CD14-positive monocyte (primary cell): ENCODE results near the gene TSPEAR. TPM values are rescaled to one million over a fixed set of nuclear protein-coding genes. Genes with fewer than 3 reads are reported as not detected.

Experiments used
- DNase-seq, 3 donors: peaks; one replicate each; pipeline ENCODE4 v3.0.0-alpha.2; 2011 to 2022
- H2AFZ ChIP-seq: 2 replicates; pipeline ENCODE4 v1.6.0; 2012; ENCODE audit warnings: mild to moderate bottlenecking, low read depth, low read length, inconsistent platforms; ENCODE audit not compliant: insufficient read depth, poor library complexity, severe bottlenecking
- H3K27ac ChIP-seq, 2 donors: 1 replicate in 1 of 2; 2 replicates in 1 of 2; pipeline ENCODE4 v1.5.1; 2012 to 2013; ENCODE audit warnings: low read length in 2 of 2, control low read depth in 1 of 2, inconsistent platforms in 1 of 2, low read depth in 1 of 2, mild to moderate bottlenecking in 1 of 2
- H3K27me3 ChIP-seq, 2 donors: one replicate each; pipeline versions ENCODE4 v1.6.0 to v1.6.1; 2011 to 2013; ENCODE audit warnings: low read length in 2 of 2; ENCODE audit not compliant: control insufficient read depth in 2 of 2, insufficient read depth in 2 of 2
- H3K36me3 ChIP-seq, 2 donors: replicated peaks in 1 of 2; 1 replicate in 1 of 2; 2 replicates in 1 of 2; pipeline versions ENCODE4 v1.5.1 to v1.6.1; 2012 to 2013; ENCODE audit warnings: low read length in 2 of 2, control low read depth in 1 of 2, inconsistent platforms in 1 of 2, mild to moderate bottlenecking in 1 of 2; ENCODE audit not compliant: insufficient read depth in 2 of 2, control insufficient read depth in 1 of 2
- H3K4me1 ChIP-seq, 2 donors: 1 replicate in 1 of 2; 2 replicates in 1 of 2; pipeline versions ENCODE4 v1.5.1 to v1.6.1; 2012 to 2013; ENCODE audit warnings: low read length in 2 of 2, control low read depth in 1 of 2, inconsistent platforms in 1 of 2, mild to moderate bottlenecking in 1 of 2, moderate library complexity in 1 of 2; ENCODE audit not compliant: insufficient read depth in 2 of 2, control insufficient read depth in 1 of 2
- H3K4me2 ChIP-seq: replicated peaks from 2 replicates; pipeline ENCODE3; 2012; ENCODE audit warnings: low read length, moderate library complexity, mild to moderate bottlenecking; ENCODE audit not compliant: poor library complexity, severe bottlenecking; ENCODE audit errors: extremely low read depth
- H3K4me3 ChIP-seq, 3 experiments: fragments of 200-600 bp in 1 of 3; sonication (generic) in 1 of 3; replicated peaks in 1 of 3; 1 replicate in 2 of 3; 2 replicates in 1 of 3; pipeline ENCODE4 v1.5.1; 2011 to 2013; ENCODE audit warnings: low read length in 3 of 3, mild to moderate bottlenecking in 3 of 3, control low read depth in 2 of 3, low read depth in 2 of 3, inconsistent platforms in 1 of 3, moderate library complexity in 1 of 3
- H3K79me2 ChIP-seq: 2 replicates; pipeline ENCODE4 v1.6.0; 2012; ENCODE audit warnings: mild to moderate bottlenecking, control low read depth, inconsistent platforms, low read length, moderate library complexity; ENCODE audit not compliant: insufficient read depth
- H3K9ac ChIP-seq: 2 replicates; pipeline ENCODE4 v1.6.0; 2017; ENCODE audit warnings: low read length, mild to moderate bottlenecking; ENCODE audit not compliant: insufficient read depth, poor library complexity, severe bottlenecking
- H3K9me3 ChIP-seq, 2 donors: replicated peaks in 1 of 2; 1 replicate in 1 of 2; 2 replicates in 1 of 2; pipeline versions ENCODE4 v1.5.1 to v1.6.1; 2012 to 2013; ENCODE audit warnings: low read length in 2 of 2, control low read depth in 1 of 2; ENCODE audit not compliant: control insufficient read depth in 1 of 2, insufficient read depth in 1 of 2
- H4K20me1 ChIP-seq: 2 replicates; pipeline ENCODE4 v1.6.0; 2012; ENCODE audit warnings: mild to moderate bottlenecking, low read length, control low read depth, moderate library complexity; ENCODE audit not compliant: insufficient read depth
- H3K27ac Mint-ChIP-seq, 7 donors: one replicate each; pipeline ENCODE4 v1.8.0; 2020; ENCODE audit warnings: mild to moderate bottlenecking in 7 of 7, mixed read lengths in 7 of 7, moderate library complexity in 6 of 7, inconsistent platforms in 2 of 7
- H3K27me3 Mint-ChIP-seq, 3 donors: one replicate each; pipeline ENCODE4 v1.8.0; 2021 to 2022; ENCODE audit warnings: low read depth in 3 of 3, mild to moderate bottlenecking in 3 of 3, mixed read lengths in 3 of 3, moderate library complexity in 3 of 3, inconsistent platforms in 1 of 3
- H3K36me3 Mint-ChIP-seq, 2 donors: one replicate each; pipeline ENCODE4 v1.8.0; 2020; ENCODE audit warnings: mixed read lengths in 2 of 2, inconsistent platforms in 1 of 2, mild to moderate bottlenecking in 1 of 2
- H3K4me1 Mint-ChIP-seq: one replicate; pipeline ENCODE4 v1.8.0; 2020; ENCODE audit warnings: mild to moderate bottlenecking, mixed read lengths
- H3K4me3 Mint-ChIP-seq, 2 donors: one replicate each; pipeline ENCODE4 v1.8.0; 2020; ENCODE audit warnings: mild to moderate bottlenecking in 2 of 2, mixed read lengths in 2 of 2, moderate library complexity in 1 of 2
- H3K9me3 Mint-ChIP-seq, 7 donors: one replicate each; pipeline ENCODE4 v1.8.0; 2020 to 2022; ENCODE audit warnings: mixed read lengths in 7 of 7, mild to moderate bottlenecking in 6 of 7, moderate library complexity in 6 of 7, inconsistent platforms in 2 of 7
- WGBS: methylation state at CpG from one replicate; pipeline ENCODE4 v1.1.5; 2013; ENCODE audit warnings: missing lambda C conversion rate; ENCODE audit not compliant: insufficient coverage; 5-methylcytosine and 5-hydroxymethylcytosine counted together
- intact Hi-C, 2 donors: fragments of 100-400 bp; cut with micrococcal nuclease; formaldehyde crosslinking; loops; one replicate each; pipeline versions ENCODE4 v1.15.0 to v1.15.1; 2023
- polyA plus RNA-seq, 3 donors: library from polyadenylated mRNA; depleted of rRNA in 1 of 3; unstranded in 2 of 3; stranded (reverse) in 1 of 3; fragments of 300-500 nt in 2 of 3; fragments of >200 nt in 1 of 3; fragmentation: Illumina TruSeq in 2 of 3; gene quantifications; 1 replicate in 2 of 3; 2 replicates in 1 of 3; pipeline ENCODE4 v1.2.3, GENCODE V29; 2012 to 2021
- TF ChIP-seq, protein P1 (sequence below): fragments of 200-600 bp; IDR thresholded peaks from one replicate; pipeline ENCODE4 v1.8.0; 2022; ENCODE audit warnings: antibody characterized with exemption, mild to moderate bottlenecking

The TSPEAR gene
- polyA plus RNA-seq, 3 donors, result not detected

DNA sequence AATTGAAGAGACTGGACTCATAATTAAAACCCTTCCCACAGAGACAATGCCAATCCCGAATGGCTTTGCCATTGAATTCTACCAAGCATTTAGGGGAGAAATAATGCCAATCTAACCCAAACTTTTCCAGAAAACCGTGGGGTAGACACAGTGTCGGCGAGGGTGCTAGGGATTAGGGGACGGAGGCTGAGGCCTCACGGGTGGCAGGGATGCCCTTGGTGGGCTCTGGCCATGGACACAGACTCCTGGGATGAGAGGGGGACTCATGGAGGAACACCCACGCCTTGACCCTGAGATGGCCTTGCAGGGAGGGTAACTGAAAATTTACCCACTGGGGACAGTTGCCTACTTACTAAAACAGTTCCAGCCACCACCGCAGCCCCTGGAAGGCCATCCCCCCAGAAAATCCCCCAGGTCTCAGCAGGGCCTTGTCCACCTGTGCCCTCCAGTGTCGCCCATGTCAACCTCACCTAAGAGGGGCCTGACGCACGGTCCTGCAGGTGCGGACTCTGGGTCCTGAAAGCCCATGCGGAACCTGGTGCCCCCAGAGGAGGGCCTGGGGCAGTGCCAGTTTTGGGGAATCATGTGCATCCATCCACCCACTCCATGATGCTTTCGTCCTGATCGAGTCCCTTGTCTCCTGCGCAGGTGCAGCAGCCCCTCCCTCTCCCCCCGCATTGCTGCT, 132.9 kb downstream of the TSPEAR start:
- intact Hi-C loops, result no loop called here
- Mint-ChIP-seq H3K4me1 (no peaks in the 10 kb centered on the region), H3K27me3 (peaks cover 10 to 39% (median 18%) of the 10 kb centered on the region in 3 donors), H3K4me3 (no peak overlapping the region), H3K27ac (no peak overlapping the region), H3K36me3 (no peaks in the 10 kb centered on the region), H3K9me3 (peaks cover 21 to 64% (median 50%) of the 10 kb centered on the region in 7 donors)
- TF ChIP-seq, protein P1, sequence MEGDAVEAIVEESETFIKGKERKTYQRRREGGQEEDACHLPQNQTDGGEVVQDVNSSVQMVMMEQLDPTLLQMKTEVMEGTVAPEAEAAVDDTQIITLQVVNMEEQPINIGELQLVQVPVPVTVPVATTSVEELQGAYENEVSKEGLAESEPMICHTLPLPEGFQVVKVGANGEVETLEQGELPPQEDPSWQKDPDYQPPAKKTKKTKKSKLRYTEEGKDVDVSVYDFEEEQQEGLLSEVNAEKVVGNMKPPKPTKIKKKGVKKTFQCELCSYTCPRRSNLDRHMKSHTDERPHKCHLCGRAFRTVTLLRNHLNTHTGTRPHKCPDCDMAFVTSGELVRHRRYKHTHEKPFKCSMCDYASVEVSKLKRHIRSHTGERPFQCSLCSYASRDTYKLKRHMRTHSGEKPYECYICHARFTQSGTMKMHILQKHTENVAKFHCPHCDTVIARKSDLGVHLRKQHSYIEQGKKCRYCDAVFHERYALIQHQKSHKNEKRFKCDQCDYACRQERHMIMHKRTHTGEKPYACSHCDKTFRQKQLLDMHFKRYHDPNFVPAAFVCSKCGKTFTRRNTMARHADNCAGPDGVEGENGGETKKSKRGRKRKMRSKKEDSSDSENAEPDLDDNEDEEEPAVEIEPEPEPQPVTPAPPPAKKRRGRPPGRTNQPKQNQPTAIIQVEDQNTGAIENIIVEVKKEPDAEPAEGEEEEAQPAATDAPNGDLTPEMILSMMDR, result no peak
- Histone ChIP-seq H3K36me3 (no peaks in the 10 kb centered on the region), H3K27me3 (peaks cover 0 to 3% of the 10 kb centered on the region in 2 donors), H3K79me2 (no peaks in the 10 kb centered on the region), H3K9me3 (peaks cover 11 to 44% of the 10 kb centered on the region in 2 donors), H3K27ac (no peak overlapping the region), H3K9ac (no peak overlapping the region), H3K4me2 (no peak overlapping the region), H2AFZ (no peak overlapping the region), H3K4me3 (no peak overlapping the region), H3K4me1 (no peaks in the 10 kb centered on the region), H4K20me1 (no peaks in the 10 kb centered on the region)
- DNase-seq, result no peak
- WGBS, result 98% methylated on average over 11 of the region's 17 CpGs

DNA sequence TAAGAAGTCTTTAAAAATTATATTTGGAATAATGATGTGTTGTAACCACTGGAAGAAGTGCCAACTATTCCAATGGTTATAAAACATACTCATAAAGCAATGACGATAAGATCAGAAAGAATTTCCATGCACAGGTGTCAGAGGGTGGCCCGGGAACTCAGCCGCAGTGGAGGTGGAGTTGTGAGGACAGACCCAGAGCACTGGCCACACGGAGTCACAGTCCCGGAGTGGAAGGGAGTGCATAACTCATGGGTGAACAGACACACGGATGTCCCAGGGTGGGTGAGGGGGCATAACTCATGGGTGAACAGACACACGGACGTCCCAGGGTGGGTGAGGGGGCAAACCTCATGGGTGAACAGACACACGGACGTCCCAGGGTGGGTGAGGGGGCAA, 135.3 kb downstream of the TSPEAR start:
- Mint-ChIP-seq H3K9me3 (peaks cover 19 to 59% (median 41%) of the 10 kb centered on the region in 7 donors), H3K27me3 (peaks cover 7 to 26% (median 19%) of the 10 kb centered on the region in 3 donors)
- H4K20me1 ChIP-seq, result no peaks in the 10 kb centered on the region

More for the DNA sequence above, 135.3 kb downstream of the TSPEAR start:
- Histone ChIP-seq H3K9ac (no peak overlapping the region), H3K9me3 (peaks cover 5 to 50% of the 10 kb centered on the region in 2 donors), H3K27ac (no peak overlapping the region), H3K36me3 (no peaks in the 10 kb centered on the region), H3K4me3 (no peak overlapping the region), H3K4me2 (no peak overlapping the region), H3K79me2 (no peaks in the 10 kb centered on the region), H3K4me1 (no peaks in the 10 kb centered on the region), H3K27me3 (no peaks in the 10 kb centered on the region), H2AFZ (no peak overlapping the region)
- intact Hi-C loops, result no loop called here
- H3K36me3 Mint-ChIP-seq, result no peaks in the 10 kb centered on the region
- WGBS, result 77% methylated on average over 5 of the region's 10 CpGs
- no peak for DNase-seq
- TF ChIP-seq, protein P1, result no peak
- no peaks in the 10 kb centered on the region for H3K4me1 Mint-ChIP-seq
- H3K4me3 Mint-ChIP-seq, result no peak overlapping the region
- no peak overlapping the region for H3K27ac Mint-ChIP-seq
